GM12878 (cell line): ENCODE results near the gene UBE2J2. TPM values are rescaled to one million over a fixed set of nuclear protein-coding genes. Genes with fewer than 3 reads are reported as not detected.

Experiments
- CBX5 ChIP-seq: sonication (generic); IDR thresholded peaks from 2 replicates; pipeline ENCODE4 v1.6.1; 2016; ENCODE audit warnings: low read depth, moderate library complexity, mild to moderate bottlenecking, inconsistent platforms
- CHD4 ChIP-seq: fragments of 200-600 bp; sonication (generic); IDR thresholded peaks from 2 replicates; pipeline ENCODE4 v1.6.1; 2016; ENCODE audit warnings: mild to moderate bottlenecking
- ELK1 ChIP-seq: IDR thresholded peaks from 2 replicates; pipeline ENCODE4 v1.6.1; 2012; ENCODE audit warnings: low read depth, low read length, improper control_type of control experiment
- NKRF ChIP-seq: fragments of 450-650 bp; conservative IDR thresholded peaks from 2 replicates; pipeline ENCODE4 v1.6.1; 2017; ENCODE audit warnings: mild to moderate bottlenecking, moderate library complexity
- NR2C1 ChIP-seq: fragments of 450-650 bp; IDR thresholded peaks from 2 replicates; pipeline ENCODE4 v1.6.1; 2017; ENCODE audit warnings: antibody characterized with exemption, mild to moderate bottlenecking, moderate library complexity
- SMAD1 ChIP-seq: fragments of 450-650 bp; IDR thresholded peaks from 2 replicates; pipeline ENCODE4 v1.6.1; 2018; ENCODE audit warnings: mild to moderate bottlenecking, low read depth; ENCODE audit not compliant: partially characterized antibody
- STAT1 ChIP-seq: fragments of 450-650 bp; conservative IDR thresholded peaks from 2 replicates; pipeline ENCODE4 v1.6.1; 2014; ENCODE audit warnings: antibody characterized with exemption, mild to moderate bottlenecking
- ZBTB11 ChIP-seq: fragments of 450-650 bp; formaldehyde crosslinking; IDR thresholded peaks from 2 replicates; pipeline ENCODE4 v1.5.0; 2022; ENCODE audit warnings: mild to moderate bottlenecking, missing genetic modification characterization
- ZBTB4 ChIP-seq: fragments of 450-650 bp; formaldehyde crosslinking; IDR thresholded peaks from 2 replicates; pipeline ENCODE4 v1.4.0; 2022; ENCODE audit warnings: mild to moderate bottlenecking, moderate library complexity
- ZBTB40 ChIP-seq: fragments of 450-650 bp; IDR thresholded peaks from 2 replicates; pipeline ENCODE4 v1.6.1; 2016; ENCODE audit warnings: mild to moderate bottlenecking, moderate library complexity, borderline replicate concordance
- ZNF622 ChIP-seq: fragments of 450-650 bp; IDR thresholded peaks from 2 replicates; pipeline ENCODE4 v1.6.1; 2017; ENCODE audit warnings: mild to moderate bottlenecking, inconsistent platforms
- polyA plus RNA-seq, 11 experiments: library from polyadenylated mRNA; depleted of rRNA in 4 of 11; unstranded in 6 of 11; stranded (reverse) in 5 of 11; fragments of >200 nt; fragmentation: Nextera tagmentation in 4 of 11; fragmentation: Illumina TruSeq in 1 of 11; extraction: Ambion mirVana in 4 of 11; extraction: Trizol in 1 of 11; gene quantifications; 1 replicate in 1 of 11; 2 replicates in 10 of 11; pipeline versions ENCODE4 v1.2.1 to v1.2.3, GENCODE V29; 2011 to 2016; ENCODE audit warnings: inconsistent platforms in 2 of 11, missing spikeins in 2 of 11, low read depth in 1 of 11
- total RNA-seq, 4 experiments: library from RNA; depleted of rRNA in 3 of 4; stranded (reverse); fragments of >200 nt in 3 of 4; fragmentation: Illumina TruSeq in 1 of 4; extraction: Trizol in 1 of 4; gene quantifications; 2 replicates each; pipeline versions ENCODE4 v1.2.1 to v1.2.3, GENCODE V29; 2013 to 2021
- TF ChIP-seq, protein P1 (sequence below): fragments of 450-650 bp; IDR thresholded peaks from 2 replicates; pipeline ENCODE4 v1.6.1; 2016; ENCODE audit warnings: mild to moderate bottlenecking

The UBE2J2 gene
- total and polyA plus RNA-seq, 10 of the 15 experiments (the other 5 are each of a cell fraction or from before 2014, with no cell fraction given): 0.72 to 70.5 (median 49.2) TPM

- TF ChIP-seq ELK1 (peak; percentile 55; the same call in 1 of the 2 replicates), STAT1 (no peak; the same call in 1 of the 2 replicates), CHD4 (no peak), ZNF622 (no peak), ZBTB11 (CRISPR knock-in tag) (no peak), ZBTB4 (CRISPR knock-in tag) (no peak), CBX5 (no peak), ZBTB40 (peak; percentile 71), SMAD1 (no peak), NKRF (peak; percentile 81), NR2C1 (peak; percentile 97)
- TF ChIP-seq, protein P1, sequence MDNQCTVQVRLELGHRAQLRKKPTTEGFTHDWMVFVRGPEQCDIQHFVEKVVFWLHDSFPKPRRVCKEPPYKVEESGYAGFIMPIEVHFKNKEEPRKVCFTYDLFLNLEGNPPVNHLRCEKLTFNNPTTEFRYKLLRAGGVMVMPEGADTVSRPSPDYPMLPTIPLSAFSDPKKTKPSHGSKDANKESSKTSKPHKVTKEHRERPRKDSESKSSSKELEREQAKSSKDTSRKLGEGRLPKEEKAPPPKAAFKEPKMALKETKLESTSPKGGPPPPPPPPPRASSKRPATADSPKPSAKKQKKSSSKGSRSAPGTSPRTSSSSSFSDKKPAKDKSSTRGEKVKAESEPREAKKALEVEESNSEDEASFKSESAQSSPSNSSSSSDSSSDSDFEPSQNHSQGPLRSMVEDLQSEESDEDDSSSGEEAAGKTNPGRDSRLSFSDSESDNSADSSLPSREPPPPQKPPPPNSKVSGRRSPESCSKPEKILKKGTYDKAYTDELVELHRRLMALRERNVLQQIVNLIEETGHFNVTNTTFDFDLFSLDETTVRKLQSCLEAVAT: no peak
Observed at GRCh38 chr1:1273512-1274298, at the start of gene UBE2J2 (continued).
